Osteoblast (primary cell): ENCODE measurements around the gene SLC45A2. TPM values are rescaled to one million over a fixed set of nuclear protein-coding genes. Genes with fewer than 3 reads are reported as not detected.

Experiments used
- DNase-seq: peaks from one replicate; pipeline ENCODE4 v3.0.0; 2011; ENCODE audit warnings: low spot score, mixed read lengths; ENCODE audit not compliant: insufficient read length; ENCODE audit errors: missing footprints
- H2AFZ ChIP-seq: 2 replicates; pipeline ENCODE4 v1.6.0; 2011; ENCODE audit warnings: mild to moderate bottlenecking, low read length
- H3K27ac ChIP-seq: 2 replicates; pipeline ENCODE4 v1.5.1; 2011; ENCODE audit warnings: mild to moderate bottlenecking, low read depth, low read length, moderate library complexity
- H3K27me3 ChIP-seq: 2 replicates; pipeline ENCODE4 v1.6.0; 2012; ENCODE audit warnings: mild to moderate bottlenecking, control low read depth, inconsistent platforms, low read length, moderate library complexity; ENCODE audit not compliant: insufficient read depth
- H3K36me3 ChIP-seq: 2 replicates; pipeline ENCODE4 v1.5.1; 2011; ENCODE audit warnings: mild to moderate bottlenecking, low read length, control low read depth, moderate library complexity; ENCODE audit not compliant: insufficient read depth
- H3K4me1 ChIP-seq: 2 replicates; pipeline ENCODE4 v1.5.1; 2011; ENCODE audit warnings: mild to moderate bottlenecking, low read length, control low read depth, moderate library complexity; ENCODE audit not compliant: insufficient read depth
- H3K4me2 ChIP-seq: 2 replicates; pipeline ENCODE4 v1.6.0; 2011; ENCODE audit warnings: mild to moderate bottlenecking, low read length; ENCODE audit not compliant: insufficient read depth
- H3K4me3 ChIP-seq: fragments of 200-600 bp; sonication (generic); 3 replicates; pipeline ENCODE4 v1.5.1; 2012; ENCODE audit warnings: mild to moderate bottlenecking, low read length, inconsistent platforms; ENCODE audit not compliant: insufficient read depth
- H3K79me2 ChIP-seq: 2 replicates; pipeline ENCODE4 v1.6.0; 2012; ENCODE audit warnings: mild to moderate bottlenecking, low read length, control low read depth, inconsistent platforms; ENCODE audit not compliant: insufficient read depth
- H3K9me3 ChIP-seq: 2 replicates; pipeline ENCODE4 v1.5.1; 2011; ENCODE audit warnings: low read depth, low read length, control low read depth
- H4K20me1 ChIP-seq: 2 replicates; pipeline ENCODE4 v1.6.0; 2012; ENCODE audit warnings: mild to moderate bottlenecking, low read length, control low read depth; ENCODE audit not compliant: insufficient read depth
- CTCF ChIP-seq: IDR thresholded peaks from 2 replicates; pipeline ENCODE4 v1.5.1; 2011; ENCODE audit warnings: mild to moderate bottlenecking, low read depth, low read length, moderate library complexity; ENCODE audit errors: extremely low read depth
- total RNA-seq: library from RNA; depleted of rRNA; stranded (reverse); fragments of >200 nt; gene quantifications from 2 replicates; pipeline ENCODE4 v1.2.3, GENCODE V29; 2012

SLC45A2 gene
- total RNA-seq, 1 donor = 0.36 TPM

GRCh38 chr5:33936004-33936380 lies 48.5 kb downstream of the SLC45A2 start:
- H3K9me3 ChIP-seq = no peaks in the 10 kb centered on the region
- no peaks in the 10 kb centered on the region for H4K20me1 ChIP-seq
- no peaks in the 10 kb centered on the region for H3K79me2 ChIP-seq
- H3K4me3 ChIP-seq = peak overlapping the region; percentile 71
- peaks cover 19% of the 10 kb centered on the region for H3K4me1 ChIP-seq
- no peak overlapping the region for H3K27ac ChIP-seq
- H3K4me2 ChIP-seq = peak overlapping the region; percentile 93
- no peaks in the 10 kb centered on the region for H3K36me3 ChIP-seq
- H2AFZ ChIP-seq = peak overlapping the region; percentile 78
- TF ChIP-seq CTCF = no peak
- DNase-seq = peak; percentile 93
- H3K27me3 ChIP-seq = peaks cover 47% of the 10 kb centered on the region

GRCh38 chr5:33934176-33934575 lies 50.3 kb downstream of the SLC45A2 start:
- peak; percentile 83 for DNase-seq
- H3K4me2 ChIP-seq = no peak overlapping the region

GRCh38 chr5:33933723-33934169 lies 50.7 kb downstream of the SLC45A2 start:
- Histone ChIP-seq H3K4me2 (no peak overlapping the region), H3K27ac (no peak overlapping the region), H4K20me1 (no peaks in the 10 kb centered on the region), H3K4me3 (no peak overlapping the region), H3K36me3 (no peaks in the 10 kb centered on the region), H2AFZ (no peak overlapping the region), H3K9me3 (no peaks in the 10 kb centered on the region), H3K27me3 (peaks cover 27% of the 10 kb centered on the region), H3K79me2 (no peaks in the 10 kb centered on the region), H3K4me1 (peaks cover 19% of the 10 kb centered on the region)
- TF ChIP-seq CTCF = no peak
- no peak for DNase-seq

More at GRCh38 chr5:33934176-33934575, 50.3 kb downstream of the SLC45A2 start:
- peaks cover 30% of the 10 kb centered on the region for H3K27me3 ChIP-seq
- no peaks in the 10 kb centered on the region for H3K36me3 ChIP-seq
- H3K9me3 ChIP-seq = no peaks in the 10 kb centered on the region
- no peaks in the 10 kb centered on the region for H4K20me1 ChIP-seq
- no peak overlapping the region for H3K27ac ChIP-seq
- H3K4me1 ChIP-seq = peaks cover 19% of the 10 kb centered on the region
- no peak overlapping the region for H2AFZ ChIP-seq
- no peaks in the 10 kb centered on the region for H3K79me2 ChIP-seq
- no peak overlapping the region for H3K4me3 ChIP-seq
- TF ChIP-seq CTCF = no peak

GRCh38 chr5:33931136-33931535 lies 53.4 kb downstream of the SLC45A2 start:
- DNase-seq = no peak
- peaks cover under 1% of the 10 kb centered on the region for H3K27me3 ChIP-seq
- H3K4me1 ChIP-seq = peaks cover 12% of the 10 kb centered on the region
- TF ChIP-seq CTCF = no peak
- H2AFZ ChIP-seq = no peak overlapping the region
- H3K79me2 ChIP-seq = no peaks in the 10 kb centered on the region
- no peaks in the 10 kb centered on the region for H4K20me1 ChIP-seq
- no peak overlapping the region for H3K27ac ChIP-seq
- no peaks in the 10 kb centered on the region for H3K9me3 ChIP-seq
- H3K4me2 ChIP-seq = no peak overlapping the region
- no peaks in the 10 kb centered on the region for H3K36me3 ChIP-seq
- H3K4me3 ChIP-seq = no peak overlapping the region
